Ovary (tissue), 9 donors: ENCODE measurements around the gene RSAD1. TPM values are rescaled to one million over a fixed set of nuclear protein-coding genes. Genes with fewer than 3 reads are reported as not detected.

Source experiments
- DNase-seq, 5 donors: peaks; one replicate each; pipeline ENCODE4 v3.0.0-alpha.2; 2019 to 2020
- H3K27ac ChIP-seq, 2 donors: fragments of 200-600 bp; one replicate each; pipeline versions ENCODE4 v1.5.1 to v1.8.0; 2019 to 2022
- H3K27me3 ChIP-seq: fragments of 200-600 bp; one replicate; pipeline ENCODE4 v1.8.0; 2022
- H3K36me3 ChIP-seq: fragments of 200-600 bp; sonication (generic); one replicate; pipeline ENCODE4 v1.5.1; 2019
- H3K4me1 ChIP-seq: one replicate; pipeline ENCODE4 v1.8.1; 2013; ENCODE audit warnings: mild to moderate bottlenecking, moderate library complexity; ENCODE audit not compliant: insufficient read depth
- H3K4me3 ChIP-seq: fragments of 200-600 bp; sonication (generic); one replicate; pipeline ENCODE4 v1.5.1; 2017
- H3K9me3 ChIP-seq, 2 donors: fragments of 200-600 bp in 1 of 2; sonication (generic) in 1 of 2; one replicate each; pipeline versions ENCODE4 v1.5.1 to v1.8.1; 2013 to 2019; ENCODE audit warnings: mild to moderate bottlenecking in 1 of 2, moderate library complexity in 1 of 2
- EP300 ChIP-seq: sonication (generic); formaldehyde crosslinking; IDR thresholded peaks from one replicate; pipeline ENCODE4 v1.6.1; 2017; ENCODE audit warnings: antibody characterized with exemption
- POLR2A ChIP-seq: fragments of 450-650 bp; IDR thresholded peaks from one replicate; pipeline ENCODE4 v1.6.1; 2017; ENCODE audit warnings: antibody characterized with exemption, mild to moderate bottlenecking, moderate library complexity
- WGBS, 3 donors: extraction: QIAGEN DNeasy Blood & Tissue Kit in 1 of 3; methylation state at CpG; one replicate each; pipeline versions ENCODE4 v1.1.5 to v1.1.7; 2013 to 2017; 5-methylcytosine and 5-hydroxymethylcytosine counted together
- intact Hi-C, 4 donors: fragments of 100-400 bp; cut with DNase I; formaldehyde crosslinking; loops; one replicate each; pipeline versions ENCODE4 v1.11.0 to v1.15.1; 2022 to 2023
- polyA plus RNA-seq, 2 donors: library from polyadenylated mRNA; stranded (reverse); fragments of 200-250 nt in 1 of 2; fragments of 350-450 nt in 1 of 2; fragmentation: Illumina TruSeq in 1 of 2; extraction: RNeasy Lipid Tissue Mini Kit (QIAGEN cat#74804) in 1 of 2; gene quantifications; one replicate each; pipeline ENCODE4 v1.2.3, GENCODE V29; 2013 to 2014
- total RNA-seq, 7 donors: library from RNA; depleted of rRNA in 2 of 7; stranded (reverse); fragments of >200 nt in 2 of 7; fragmentation: NEBNext Ultra II Directional in 3 of 7; extraction: Animal tissue kit (Norgen Biotek cat#: 25700) in 3 of 7; gene quantifications; one replicate each; pipeline versions ENCODE4 v1.1.0 to v1.2.4, GENCODE V29; 2016 to 2023
- TF ChIP-seq, protein P1 (sequence below), 3 donors: fragments of 450-650 bp in 2 of 3; fragments of 200-600 bp in 1 of 3; IDR thresholded peaks; one replicate each; pipeline versions ENCODE4 v1.5.1 to v1.8.0; 2016 to 2022; ENCODE audit warnings: antibody characterized with exemption in 3 of 3, mild to moderate bottlenecking in 1 of 3
- donor health status: DM: no; HTN: no; CAD: no; lungs with moderate emphysema.
- donor health status: DM: no; HTN: no; CAD: no.
- donor health status: Bipolar disorder and iron deficiency.
- donor health status: DM: yes; HTN: yes; CAD: no.
- donor health status: DM: no; HTN: no; CAD: no.
- donor health status: DM: yes; HTN: yes; CAD: no.

Gene RSAD1
- total and polyA plus RNA-seq, 9 donors: 21.2 to 48.0 (median 34.6) TPM

DNA sequence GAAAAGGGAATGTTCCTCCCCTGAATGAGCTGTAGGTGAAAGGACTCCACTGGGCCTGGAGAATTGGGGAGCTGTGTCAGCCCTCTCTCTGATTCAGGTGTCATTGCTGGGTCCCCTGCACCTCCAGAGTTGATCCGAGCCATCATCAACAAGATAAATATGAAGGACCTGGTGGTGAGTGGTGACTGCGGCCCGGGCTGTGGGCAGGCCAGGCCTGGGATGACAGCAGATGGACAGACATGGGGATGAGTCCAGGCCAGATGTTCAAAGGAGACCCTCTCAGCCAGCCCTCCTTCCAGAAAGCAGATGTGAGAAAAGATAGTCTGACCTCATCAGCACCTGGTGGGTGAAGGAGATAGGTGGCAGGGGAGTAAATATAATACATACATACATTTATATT is 14.5 kb upstream of the RSAD1 start:
- Histone ChIP-seq H3K27me3 (no peaks in the 10 kb centered on the region), H3K9me3 (no peaks in the 10 kb centered on the region), H3K4me3 (no peak overlapping the region), H3K4me1 (peaks cover 4% of the 10 kb centered on the region), H3K36me3 (no peaks in the 10 kb centered on the region), H3K27ac (no peak overlapping the region)
- TF ChIP-seq POLR2A (no peak), EP300 (no peak)
- TF ChIP-seq, protein P1, sequence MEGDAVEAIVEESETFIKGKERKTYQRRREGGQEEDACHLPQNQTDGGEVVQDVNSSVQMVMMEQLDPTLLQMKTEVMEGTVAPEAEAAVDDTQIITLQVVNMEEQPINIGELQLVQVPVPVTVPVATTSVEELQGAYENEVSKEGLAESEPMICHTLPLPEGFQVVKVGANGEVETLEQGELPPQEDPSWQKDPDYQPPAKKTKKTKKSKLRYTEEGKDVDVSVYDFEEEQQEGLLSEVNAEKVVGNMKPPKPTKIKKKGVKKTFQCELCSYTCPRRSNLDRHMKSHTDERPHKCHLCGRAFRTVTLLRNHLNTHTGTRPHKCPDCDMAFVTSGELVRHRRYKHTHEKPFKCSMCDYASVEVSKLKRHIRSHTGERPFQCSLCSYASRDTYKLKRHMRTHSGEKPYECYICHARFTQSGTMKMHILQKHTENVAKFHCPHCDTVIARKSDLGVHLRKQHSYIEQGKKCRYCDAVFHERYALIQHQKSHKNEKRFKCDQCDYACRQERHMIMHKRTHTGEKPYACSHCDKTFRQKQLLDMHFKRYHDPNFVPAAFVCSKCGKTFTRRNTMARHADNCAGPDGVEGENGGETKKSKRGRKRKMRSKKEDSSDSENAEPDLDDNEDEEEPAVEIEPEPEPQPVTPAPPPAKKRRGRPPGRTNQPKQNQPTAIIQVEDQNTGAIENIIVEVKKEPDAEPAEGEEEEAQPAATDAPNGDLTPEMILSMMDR (IDR thresholded peaks at IDR 0.05): no peak
- intact Hi-C loops: no loop called here
- no peak for DNase-seq
- 78 to 84% (median 84%) methylated on average over 3 of the region's 3 CpGs for WGBS, 3 donors

DNA sequence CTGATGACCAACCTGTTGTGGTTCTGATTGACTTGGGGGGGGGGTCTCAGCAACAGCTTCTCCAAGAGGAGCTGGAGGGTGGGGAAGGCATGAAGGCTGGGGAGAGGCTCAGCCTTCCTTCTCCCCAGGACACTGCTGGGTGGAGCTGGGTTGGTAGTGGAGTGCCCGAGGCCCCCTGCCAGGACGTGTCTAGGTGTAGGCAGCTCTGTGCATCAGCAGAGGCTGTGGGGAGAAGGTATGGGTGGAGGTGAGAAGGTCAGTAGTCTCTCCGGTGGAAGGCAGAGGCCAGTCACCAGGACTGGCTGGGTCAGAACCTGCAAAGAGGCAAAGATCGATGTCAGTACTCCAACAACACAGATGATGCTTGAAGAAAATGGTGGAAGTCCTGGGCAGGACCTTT is 13.9 kb upstream of the RSAD1 start:
- no peaks in the 10 kb centered on the region for H3K36me3 ChIP-seq
- H3K4me3 ChIP-seq: no peak overlapping the region
- intact Hi-C loops: loop anchor here in 1 of 4 donors (5.0 kb wide), 2 partner anchors 37 to 102 kb away; partner anchors contain the start of gene ACSF2
- H3K4me1 ChIP-seq: peaks cover 4% of the 10 kb centered on the region
- TF ChIP-seq POLR2A (no peak), EP300 (no peak)
- TF ChIP-seq, protein P1 (IDR thresholded peaks at IDR 0.05): no peak
- H3K27ac ChIP-seq: no peak overlapping the region
- WGBS, 3 donors: 83 to 86% (median 85%) methylated on average over 4 of the region's 4 CpGs
- no peaks in the 10 kb centered on the region for H3K27me3 ChIP-seq
- DNase-seq: no peak
- H3K9me3 ChIP-seq: no peaks in the 10 kb centered on the region

DNA sequence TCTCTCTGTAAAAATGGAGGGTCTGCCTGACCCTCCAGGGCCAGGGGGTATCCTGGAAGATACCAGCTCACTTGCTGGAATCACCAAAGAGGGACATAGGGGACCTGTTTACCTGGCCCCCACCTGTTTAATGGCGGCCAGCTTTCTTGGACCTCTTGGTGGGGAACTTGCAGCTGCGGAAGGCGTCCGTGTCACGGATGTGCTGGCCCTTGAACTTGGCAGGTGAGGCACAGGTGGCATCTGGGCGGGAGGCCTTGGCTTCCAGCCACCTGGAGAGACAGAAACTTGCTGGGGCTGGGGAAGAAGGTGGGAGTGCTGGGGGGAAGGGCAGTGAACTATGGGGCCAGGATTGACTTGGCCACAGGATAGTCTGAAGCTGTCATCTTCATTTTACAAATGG is 13.5 kb upstream of the RSAD1 start:
- WGBS, 3 donors: 92 to 97% (median 94%) methylated on average over 6 of the region's 6 CpGs
- Histone ChIP-seq H3K27me3 (no peaks in the 10 kb centered on the region), H3K9me3 (no peaks in the 10 kb centered on the region), H3K36me3 (no peaks in the 10 kb centered on the region), H3K4me3 (no peak overlapping the region), H3K27ac (no peak overlapping the region), H3K4me1 (peaks cover 4% of the 10 kb centered on the region)
- DNase-seq: no peak
- TF ChIP-seq EP300: no peak
- TF ChIP-seq, protein P1 (IDR thresholded peaks at IDR 0.05): no peak
- TF ChIP-seq POLR2A: no peak
- intact Hi-C loops: loop anchor here in 1 of 4 donors (5.0 kb wide), 2 partner anchors 38 to 103 kb away; partner anchors contain the start of gene ACSF2

DNA sequence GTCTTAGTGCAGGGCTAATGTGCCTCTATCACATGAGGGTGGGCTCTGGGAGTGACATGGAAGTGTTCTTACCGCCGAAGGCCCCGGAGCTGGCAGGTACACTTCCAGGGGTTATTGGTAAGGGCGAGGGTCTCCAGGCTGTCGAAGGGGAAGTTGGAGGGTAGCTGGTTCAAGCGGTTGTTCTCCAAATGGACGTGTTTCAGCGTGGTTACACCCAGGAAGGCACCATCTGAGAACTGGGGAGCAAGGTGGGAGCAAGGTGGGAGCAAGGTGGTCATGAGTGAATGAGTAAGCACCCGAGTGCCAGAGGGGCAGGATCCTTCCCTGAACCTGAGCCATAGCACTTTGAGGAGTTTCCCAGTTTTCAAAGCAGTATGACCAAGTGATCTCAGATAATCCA is 13.0 kb upstream of the RSAD1 start:
- Histone ChIP-seq H3K4me1 (peaks cover 4% of the 10 kb centered on the region), H3K36me3 (no peaks in the 10 kb centered on the region), H3K27ac (no peak overlapping the region), H3K4me3 (no peak overlapping the region), H3K27me3 (no peaks in the 10 kb centered on the region), H3K9me3 (no peaks in the 10 kb centered on the region)
- TF ChIP-seq EP300: no peak
- no peak for TF ChIP-seq POLR2A
- TF ChIP-seq, protein P1 (IDR thresholded peaks at IDR 0.05): no peak
- WGBS, 3 donors: 93 to 95% (median 94%) methylated on average over 9 of the region's 9 CpGs
- intact Hi-C loops: loop anchor here in 1 of 4 donors (5.0 kb wide), 2 partner anchors 38 to 103 kb away; partner anchors contain the start of gene ACSF2
- DNase-seq: no peak
